IPS DF 4.7 (cell line): ENCODE results near the gene GPR55.

Source experiments
- DNase-seq: peaks from one replicate; pipeline ENCODE4 v3.0.0-alpha.2; 2013; ENCODE audit warnings: low spot score; ENCODE audit errors: extremely low read depth

The GPR55 gene

GRCh38 chr2:230868161-230868946 is 56.7 kb downstream of the GPR55 start:
- no peak for DNase-seq

GRCh38 chr2:230866756-230867523 is 58.1 kb downstream of the GPR55 start:
- DNase-seq: no peak

GRCh38 chr2:230865766-230866755 is 59.0 kb downstream of the GPR55 start:
- no peak for DNase-seq

- no peak for DNase-seq
These were observed 59.7 kb downstream of the GPR55 start for GRCh38 chr2:230865307-230865765.

- no peak for DNase-seq
These were observed 60.3 kb downstream of the GPR55 start, which contains the start of gene ITM2C for GRCh38 chr2:230864605-230865306. TSS of gene ITM2C (plus strand) at chr2:230864942. CDS start at chr2:230865026, 84 bp downstream.

GRCh38 chr2:230864122-230864604 is 60.9 kb downstream of the GPR55 start:
- DNase-seq: no peak

- no peak for DNase-seq
These were observed 61.5 kb downstream of the GPR55 start for GRCh38 chr2:230863442-230864121.

GRCh38 chr2:230863031-230863430 is 62.0 kb downstream of the GPR55 start:
- DNase-seq: no peak

GRCh38 chr2:230862292-230862691 is 62.8 kb downstream of the GPR55 start:
- DNase-seq: no peak

- no peak for DNase-seq
These were observed 63.3 kb downstream of the GPR55 start for GRCh38 chr2:230861552-230862255.
